IPS-15b (cell line): ENCODE measurements around the gene TEX29.

Experiments
- H3K27me3 ChIP-seq: one replicate; pipeline ENCODE4 v1.6.1; 2013; ENCODE audit warnings: low read length; ENCODE audit not compliant: control insufficient read depth, insufficient read depth
- H3K36me3 ChIP-seq: one replicate; pipeline ENCODE4 v1.6.1; 2013; ENCODE audit warnings: low read length; ENCODE audit not compliant: control insufficient read depth, insufficient read depth
- H3K4me1 ChIP-seq: one replicate; pipeline ENCODE4 v1.6.1; 2013; ENCODE audit warnings: mild to moderate bottlenecking, low read length; ENCODE audit not compliant: control insufficient read depth, insufficient read depth
- H3K4me3 ChIP-seq: one replicate; pipeline ENCODE4 v1.5.1; 2013; ENCODE audit warnings: low read depth, low read length
- H3K9ac ChIP-seq: one replicate; pipeline ENCODE4 v1.6.1; 2013; ENCODE audit warnings: low read depth, mild to moderate bottlenecking, low read length
- H3K9me3 ChIP-seq: one replicate; pipeline ENCODE4 v1.6.1; 2013; ENCODE audit warnings: mild to moderate bottlenecking, low read length; ENCODE audit not compliant: control insufficient read depth, insufficient read depth

TEX29 gene

DNA sequence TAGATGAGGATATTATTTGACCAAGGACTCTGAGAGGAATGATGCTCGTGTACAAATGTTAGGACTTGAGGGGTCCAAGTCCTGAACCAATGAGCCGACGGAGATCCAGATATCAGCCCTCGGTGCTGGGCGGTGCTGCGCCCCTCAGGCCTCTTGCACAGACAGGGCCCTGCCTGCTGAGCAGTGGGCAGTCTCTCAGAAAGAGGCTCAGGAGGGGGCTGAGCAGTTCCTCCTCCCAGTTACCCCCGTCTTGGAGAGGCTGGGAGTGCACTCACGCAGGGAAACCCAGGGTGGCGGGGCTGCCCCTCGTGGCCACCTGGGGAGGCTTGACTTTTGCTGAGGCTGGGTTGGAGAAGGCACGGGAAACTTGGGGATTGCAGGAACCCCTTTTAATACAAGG, 18.4 kb downstream of the TEX29 start:
- H3K9ac ChIP-seq, result no peak overlapping the region
- no peaks in the 10 kb centered on the region for H3K36me3 ChIP-seq
- H3K9me3 ChIP-seq, result no peaks in the 10 kb centered on the region
- no peak overlapping the region for H3K4me3 ChIP-seq
- H3K4me1 ChIP-seq, result no peaks in the 10 kb centered on the region
- H3K27me3 ChIP-seq, result no peaks in the 10 kb centered on the region

DNA sequence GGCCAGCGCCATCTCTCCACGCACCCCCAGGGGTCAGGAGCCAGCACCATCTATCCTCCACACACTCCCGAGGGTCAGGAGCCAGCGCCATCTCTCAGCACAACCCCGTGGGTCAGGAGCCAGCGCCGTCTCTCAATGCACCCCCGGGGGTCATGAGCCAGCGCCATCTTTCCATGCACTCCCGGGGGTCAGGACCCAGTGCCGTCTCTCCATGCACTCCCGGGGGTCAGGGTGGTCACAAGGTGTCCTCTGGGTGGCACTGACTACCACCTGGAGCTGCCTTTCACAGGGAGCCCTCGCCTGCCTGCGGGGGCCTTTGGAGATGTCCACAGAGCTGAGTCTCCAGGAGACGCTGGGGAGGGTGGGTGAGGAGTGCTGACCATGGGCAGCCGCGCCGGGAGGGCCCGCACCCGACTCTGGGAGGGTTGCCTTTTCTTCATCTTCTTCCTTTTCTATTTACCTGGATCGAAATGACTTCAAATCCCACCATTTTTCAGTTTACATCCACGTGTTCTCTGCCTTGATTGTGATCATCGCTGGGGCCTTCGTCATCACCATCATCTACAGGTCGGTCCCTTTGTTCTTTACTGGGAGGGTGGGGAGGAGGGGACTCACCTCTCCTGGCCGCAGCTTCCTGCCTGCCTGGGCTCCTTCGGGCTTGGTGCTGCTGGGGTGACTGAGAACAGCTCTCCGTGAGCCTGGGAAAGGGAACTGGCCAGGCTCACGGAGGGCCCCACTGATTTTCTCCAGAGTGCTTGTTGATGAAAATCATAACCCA, 19.1 kb downstream of the TEX29 start:
- Histone ChIP-seq H3K36me3 (no peaks in the 10 kb centered on the region), H3K4me3 (no peak overlapping the region), H3K27me3 (no peaks in the 10 kb centered on the region), H3K9me3 (no peaks in the 10 kb centered on the region), H3K4me1 (no peaks in the 10 kb centered on the region), H3K9ac (no peak overlapping the region)

DNA sequence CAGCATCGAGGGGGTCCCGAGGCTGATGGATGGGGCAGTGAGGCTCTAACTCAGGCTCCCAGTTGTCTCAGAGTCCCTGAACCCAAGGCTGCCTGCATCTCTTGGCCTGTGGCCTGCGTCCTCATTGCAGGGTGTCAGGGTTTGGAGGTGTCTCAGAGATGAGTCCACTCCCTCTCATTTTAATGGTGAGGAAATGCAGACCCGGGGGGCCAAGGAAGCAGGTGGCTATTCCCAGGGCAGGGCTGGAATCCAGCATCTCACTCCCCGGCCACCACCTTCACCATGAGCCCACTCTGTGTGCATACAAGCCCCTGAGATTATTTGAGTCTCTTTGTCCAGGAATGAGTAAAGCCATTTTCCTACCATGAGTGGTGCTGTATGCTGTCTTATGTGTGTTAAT, 21.4 kb downstream of the TEX29 start:
- Histone ChIP-seq H3K27me3 (no peaks in the 10 kb centered on the region), H3K9me3 (no peaks in the 10 kb centered on the region), H3K36me3 (no peaks in the 10 kb centered on the region), H3K4me1 (no peaks in the 10 kb centered on the region), H3K9ac (no peak overlapping the region), H3K4me3 (no peak overlapping the region)

DNA sequence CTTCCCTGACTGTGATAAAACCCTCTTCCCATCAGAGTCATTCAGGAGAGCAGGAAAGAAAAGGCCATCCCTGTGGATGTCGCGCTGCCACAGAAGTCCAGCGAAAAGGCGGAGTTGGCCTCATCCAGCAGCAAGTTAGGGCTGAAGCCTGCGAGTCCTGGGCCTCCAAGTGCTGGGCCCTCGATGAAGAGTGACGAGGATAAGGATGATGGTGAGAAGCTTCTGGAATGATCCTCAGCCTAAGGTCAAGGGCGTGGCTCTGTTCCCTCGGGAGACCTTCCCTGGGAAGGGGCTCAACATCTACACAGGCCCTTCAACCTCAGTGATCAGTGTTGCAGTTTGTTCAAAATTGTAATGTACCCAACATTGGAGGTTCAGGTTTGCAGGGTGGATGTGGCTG, 22.3 kb downstream of the TEX29 start:
- H3K4me1 ChIP-seq, result no peaks in the 10 kb centered on the region
- H3K9me3 ChIP-seq, result no peaks in the 10 kb centered on the region
- H3K9ac ChIP-seq, result no peak overlapping the region
- H3K4me3 ChIP-seq, result no peak overlapping the region
- no peaks in the 10 kb centered on the region for H3K36me3 ChIP-seq
- no peaks in the 10 kb centered on the region for H3K27me3 ChIP-seq

DNA sequence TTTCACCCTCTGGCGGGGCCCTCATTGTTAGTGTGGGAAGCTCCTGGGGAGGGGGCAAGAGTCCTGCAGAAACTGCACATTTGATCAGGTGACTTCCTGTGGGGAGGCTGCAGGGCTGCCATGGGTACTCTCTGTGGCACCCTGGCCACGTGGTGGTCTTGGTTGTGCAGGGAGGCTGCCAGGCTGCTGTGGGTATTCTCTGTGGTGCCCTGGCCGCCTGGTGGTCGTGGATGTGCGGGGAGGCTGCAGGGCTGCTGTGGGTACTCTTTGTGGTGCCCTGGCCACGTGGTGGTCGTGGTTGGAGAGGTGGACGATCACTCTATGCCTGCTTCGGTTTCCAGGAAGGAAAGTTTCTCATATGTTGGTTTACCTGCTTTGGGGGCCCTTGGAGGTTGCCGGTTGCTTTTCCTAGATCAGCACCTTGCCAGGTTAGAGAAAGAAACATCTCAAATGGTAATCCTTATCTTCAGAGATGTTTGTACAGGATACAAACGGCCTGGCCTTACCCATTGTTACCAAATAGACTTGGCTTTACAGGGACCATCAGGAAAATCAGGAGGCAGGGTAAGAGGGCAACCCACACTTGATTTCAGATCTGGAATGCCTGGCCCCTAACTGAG, 22.9 kb downstream of the TEX29 start:
- no peak overlapping the region for H3K9ac ChIP-seq
- no peaks in the 10 kb centered on the region for H3K36me3 ChIP-seq
- no peaks in the 10 kb centered on the region for H3K9me3 ChIP-seq
- no peak overlapping the region for H3K4me3 ChIP-seq
- no peaks in the 10 kb centered on the region for H3K27me3 ChIP-seq
- H3K4me1 ChIP-seq, result no peaks in the 10 kb centered on the region

DNA sequence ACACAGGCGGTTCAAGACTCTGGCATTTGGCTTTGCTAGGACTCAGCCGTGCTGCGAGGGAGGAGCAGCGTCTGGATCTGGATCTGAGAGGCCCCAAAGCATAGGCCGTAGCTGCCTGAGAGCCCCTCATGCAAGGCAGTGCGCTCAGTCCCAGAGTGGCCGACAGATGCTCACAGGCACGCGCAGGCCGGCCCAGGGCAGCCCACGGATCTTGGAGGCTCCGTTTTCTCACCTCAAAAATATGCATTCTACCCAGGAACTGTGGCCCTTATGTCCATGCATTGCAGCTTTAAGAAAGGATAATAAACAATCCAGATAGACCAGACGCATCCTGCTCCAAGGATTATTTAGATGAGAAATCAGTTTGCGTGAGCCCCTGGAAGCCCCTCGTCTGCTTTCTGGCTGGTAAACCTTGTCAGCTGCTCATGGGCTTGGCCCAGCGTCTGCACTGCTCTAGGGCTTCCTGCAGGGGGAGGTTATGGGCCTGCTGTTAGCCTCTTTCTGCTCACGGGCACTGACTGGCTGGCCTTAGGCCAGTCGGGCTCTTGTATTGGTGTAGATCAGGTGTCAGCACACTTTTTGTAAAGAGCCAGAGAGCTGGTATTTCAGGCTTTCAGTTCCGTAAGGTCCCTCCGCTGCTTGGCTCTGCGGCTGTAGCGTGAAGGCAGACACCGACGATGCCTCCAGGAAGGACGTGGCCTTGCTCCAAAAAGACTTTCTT, 24.2 kb downstream of the TEX29 start:
- Histone ChIP-seq H3K4me1 (no peaks in the 10 kb centered on the region), H3K36me3 (no peaks in the 10 kb centered on the region), H3K4me3 (no peak overlapping the region), H3K9ac (no peak overlapping the region), H3K9me3 (no peaks in the 10 kb centered on the region), H3K27me3 (no peaks in the 10 kb centered on the region)

DNA sequence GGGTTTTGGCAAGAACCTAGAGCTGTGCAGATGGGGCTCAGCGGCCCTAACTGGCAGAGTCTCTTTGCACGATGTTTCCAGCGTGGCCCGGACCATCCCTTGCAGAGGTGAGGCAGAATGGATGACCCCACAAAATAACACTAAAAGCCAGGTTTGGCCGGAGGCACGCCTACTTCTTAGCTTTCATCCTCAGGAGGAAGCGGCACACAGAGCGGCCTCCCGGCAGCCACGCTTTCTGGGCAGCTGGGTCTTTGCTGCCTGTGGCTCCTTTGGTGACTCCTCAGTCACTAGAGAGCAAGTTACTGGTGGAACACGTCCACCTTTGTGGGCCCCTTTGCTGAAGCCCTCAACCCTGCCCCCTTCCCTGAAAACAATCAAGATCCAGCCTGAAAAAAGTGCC, 25.2 kb downstream of the TEX29 start:
- no peaks in the 10 kb centered on the region for H3K36me3 ChIP-seq
- no peaks in the 10 kb centered on the region for H3K27me3 ChIP-seq
- no peak overlapping the region for H3K4me3 ChIP-seq
- H3K4me1 ChIP-seq, result no peaks in the 10 kb centered on the region
- H3K9ac ChIP-seq, result no peak overlapping the region
- no peaks in the 10 kb centered on the region for H3K9me3 ChIP-seq

DNA sequence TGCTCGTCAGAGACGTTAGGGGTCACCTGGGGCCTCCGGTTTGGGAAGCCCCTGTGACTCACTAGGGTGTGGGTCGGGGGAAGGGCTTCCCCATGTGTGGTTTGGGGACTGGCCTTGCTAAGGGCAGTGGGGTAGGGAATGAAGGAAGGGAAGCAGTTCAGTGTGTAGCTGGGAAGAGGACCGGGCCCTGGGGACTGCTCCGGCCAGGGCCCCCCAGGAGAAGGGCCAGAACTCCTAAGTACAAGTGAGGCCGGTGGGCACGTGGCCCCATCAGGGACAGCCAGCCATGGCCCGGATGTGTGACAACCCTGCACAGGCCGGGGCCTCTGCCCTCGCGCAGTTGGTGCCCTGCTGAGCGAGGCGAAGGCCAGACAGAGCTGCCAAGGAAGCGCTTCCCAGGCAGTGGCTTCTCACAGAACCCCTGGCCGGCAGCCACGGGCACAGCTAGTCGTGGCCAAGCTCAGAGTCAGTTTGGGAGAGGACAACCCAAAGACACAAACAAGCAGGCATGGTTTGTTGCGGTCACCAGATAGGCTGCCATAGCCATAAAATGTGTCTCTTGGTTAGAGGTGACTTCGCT, 25.7 kb downstream of the TEX29 start:
- H3K27me3 ChIP-seq, result no peaks in the 10 kb centered on the region
- no peaks in the 10 kb centered on the region for H3K9me3 ChIP-seq

DNA sequence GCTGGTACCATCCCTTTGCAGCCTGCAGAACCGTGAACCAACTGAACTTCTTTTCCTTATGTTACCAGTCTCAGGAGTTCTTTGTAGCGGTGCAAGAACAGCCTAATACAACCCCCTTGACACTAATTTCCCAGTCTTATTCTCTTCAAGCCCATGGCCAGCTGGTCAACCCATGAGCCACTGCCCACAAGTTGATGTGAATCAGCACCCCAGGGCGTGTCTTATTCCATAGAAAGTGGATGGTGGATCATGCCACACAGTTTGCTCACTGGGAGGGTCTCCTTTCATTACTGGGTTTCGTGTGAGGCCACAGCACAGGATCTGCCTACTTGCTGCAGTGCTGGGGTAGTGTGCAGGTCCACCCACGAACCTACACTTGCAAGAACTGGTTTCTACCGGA, 27.0 kb downstream of the TEX29 start:
- Histone ChIP-seq H3K36me3 (no peaks in the 10 kb centered on the region), H3K9me3 (no peaks in the 10 kb centered on the region), H3K4me1 (no peaks in the 10 kb centered on the region), H3K9ac (no peak overlapping the region), H3K4me3 (no peak overlapping the region), H3K27me3 (no peaks in the 10 kb centered on the region)

More for the DNA sequence above, 25.7 kb downstream of the TEX29 start:
- Histone ChIP-seq H3K4me1 (no peaks in the 10 kb centered on the region), H3K9ac (no peak overlapping the region), H3K4me3 (no peak overlapping the region), H3K36me3 (no peaks in the 10 kb centered on the region)

DNA sequence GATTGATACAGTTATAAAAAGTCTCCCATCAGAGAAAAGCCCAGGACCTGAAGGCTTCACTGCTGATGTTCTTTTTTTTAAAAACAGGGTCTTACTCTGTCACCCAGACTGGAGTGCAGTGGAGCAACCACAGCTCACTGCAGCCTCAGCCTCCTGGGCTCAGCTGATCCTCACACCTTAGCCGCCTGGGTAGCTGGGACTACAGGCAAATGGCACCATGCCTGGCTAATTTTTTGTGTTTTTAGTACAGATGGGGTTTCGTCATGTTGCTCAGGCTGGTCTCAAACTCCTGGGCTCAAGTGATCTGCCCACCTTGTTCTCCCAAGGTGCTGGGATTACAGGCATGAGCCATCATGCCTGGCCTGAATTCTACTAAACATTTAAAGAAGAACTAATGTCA, 33.1 kb downstream of the TEX29 start:
- Histone ChIP-seq H3K36me3 (no peaks in the 10 kb centered on the region), H3K4me1 (no peaks in the 10 kb centered on the region), H3K4me3 (no peak overlapping the region), H3K9ac (no peak overlapping the region), H3K27me3 (no peaks in the 10 kb centered on the region), H3K9me3 (no peaks in the 10 kb centered on the region)

DNA sequence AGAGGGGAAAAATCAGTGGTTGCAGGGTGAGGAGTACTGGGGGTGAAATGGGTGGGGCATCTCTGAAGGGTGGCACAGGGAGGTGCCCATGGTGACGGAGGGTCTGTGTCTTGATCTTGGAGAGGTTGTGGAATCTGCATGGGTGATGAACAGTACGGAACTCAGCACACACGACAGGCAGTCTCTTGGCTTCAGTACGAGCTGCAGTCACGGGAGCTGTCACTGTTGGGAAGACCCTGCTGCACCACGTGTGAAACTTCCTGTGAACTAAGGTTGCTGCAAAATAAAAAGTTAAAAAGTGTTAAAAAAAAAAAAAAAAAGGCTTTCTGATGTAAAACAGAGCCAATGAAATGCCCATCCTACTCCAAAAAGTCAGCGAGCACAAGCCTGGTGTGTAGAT, 34.3 kb downstream of the TEX29 start:
- H3K27me3 ChIP-seq, result no peaks in the 10 kb centered on the region
- H3K9ac ChIP-seq, result no peak overlapping the region
- H3K4me3 ChIP-seq, result no peak overlapping the region
- H3K9me3 ChIP-seq, result no peaks in the 10 kb centered on the region
- no peaks in the 10 kb centered on the region for H3K36me3 ChIP-seq
- peaks cover 2% of the 10 kb centered on the region for H3K4me1 ChIP-seq
